ENCODE results near the gene DNAAF5.
A peak's percentile ranks its signal among the peaks of the same experiment; 100 is the strongest.

DNAAF5 gene

DNA sequence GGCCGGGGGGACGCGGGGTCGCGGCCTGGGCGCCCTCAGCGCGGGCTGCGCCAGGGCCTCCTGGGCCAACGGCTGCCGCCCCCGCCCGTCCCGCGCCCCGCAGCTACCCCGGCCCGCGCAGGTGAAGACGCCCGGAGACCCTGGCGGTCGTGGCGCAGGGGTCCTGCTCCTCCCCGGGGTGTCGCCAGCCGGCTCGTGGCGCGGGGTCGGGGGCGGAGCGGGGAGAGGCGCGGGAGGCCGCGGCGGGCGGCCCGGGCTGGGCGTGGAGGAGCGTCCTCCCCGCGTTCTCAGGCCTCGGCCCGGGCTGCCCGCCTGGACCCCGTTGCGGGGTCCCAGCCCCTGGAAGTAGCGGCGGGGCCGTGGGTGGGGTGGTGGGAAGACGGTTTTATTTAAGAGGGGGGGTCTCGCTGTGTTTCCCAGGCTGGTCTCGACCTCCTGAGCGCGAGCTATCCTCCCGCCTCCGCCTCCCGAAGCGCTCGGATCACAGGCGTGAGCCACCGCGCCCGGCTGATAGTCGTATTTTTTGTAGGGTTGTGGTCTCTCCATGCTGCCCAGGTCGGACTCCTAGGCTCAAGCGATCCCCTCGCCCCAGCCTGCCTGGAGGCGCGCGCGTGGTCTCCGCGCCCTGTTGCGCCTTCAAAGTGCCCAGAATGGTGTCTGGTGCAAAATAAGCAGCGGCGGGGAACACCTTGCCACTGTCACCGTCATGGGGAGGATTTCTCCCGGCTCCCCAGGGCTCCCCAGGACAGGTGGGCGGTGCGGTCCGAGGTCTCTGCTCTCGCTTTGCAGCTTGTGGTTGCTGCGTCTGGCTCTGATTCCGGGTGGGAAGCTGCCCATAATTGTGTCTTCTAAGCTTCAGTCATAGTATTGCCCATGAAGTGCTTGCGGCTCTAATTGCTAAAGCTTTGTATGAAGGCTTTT, 90.5 kb downstream of the DNAAF5 start:
- Histone ChIP-seq H3K27me3 (ENCODE audit: control insufficient read depth in 1 of 2, insufficient read depth in 1 of 2, low read length in 2 of 2) (no peaks in the 10 kb centered on the region), H4K8ac (ENCODE audit: low read length) (no peak overlapping the region), H2BK120ac (ENCODE audit: low read depth, low read length) (no peak overlapping the region), H2AFZ (ENCODE audit: low read depth, low read length) (no peak overlapping the region), H3K23ac (ENCODE audit: low read length in 2 of 2) (no peak overlapping the region), H2BK15ac (ENCODE audit: low read depth, poor library complexity, severe bottlenecking) (peak overlapping the region; percentile 48), H3K9me3 (ENCODE audit: control insufficient read depth, low read length) (no peaks in the 10 kb centered on the region), H3K4me1 (ENCODE audit: control insufficient read depth, insufficient read depth, low read depth, low read length) (peaks cover 24% of the 10 kb centered on the region), H3K18ac (ENCODE audit: low read depth in 1 of 2, low read length in 2 of 2) (peak overlapping the region in 1 of 2 experiments; percentile 83), H2BK12ac (ENCODE audit: low read length in 2 of 2) (peak overlapping the region in 1 of 2 experiments; percentile 59), H3K4ac (ENCODE audit: low read depth in 1 of 2, low read length in 2 of 2) (peak overlapping the region; percentile 28 to 60), H2BK5ac (ENCODE audit: low read depth, low read length, poor library complexity, severe bottlenecking) (no peak overlapping the region), H3K79me1 (replicated peaks; ENCODE audit: low read length, poor library complexity, severe bottlenecking) (no peaks in the 10 kb centered on the region), H2AK5ac (ENCODE audit: low read length, severe bottlenecking) (no peak overlapping the region), H3K4me3 (ENCODE audit: insufficient read depth in 1 of 2, low read depth in 1 of 2, low read length in 2 of 2) (peak overlapping the region; percentile 98), H3K4me2 (ENCODE audit: low read length, poor library complexity, severe bottlenecking) (peak overlapping the region; percentile 95), H3K9ac (ENCODE audit: low read length) (peak overlapping the region; percentile 93), H4K91ac (ENCODE audit: low read length) (no peak overlapping the region), H3K14ac (ENCODE audit: low read length in 2 of 2) (peak overlapping the region in 1 of 2 experiments; percentile 92), H3K27ac (ENCODE audit: low read length, poor library complexity, severe bottlenecking) (no peak overlapping the region), H3K36me3 (ENCODE audit: control insufficient read depth in 1 of 2, insufficient read depth in 2 of 2, low read depth in 1 of 2, low read length in 2 of 2) (no peaks in the 10 kb centered on the region)
- under 1% methylated on average over 60 of the region's 88 CpGs for WGBS
- DNase-seq: peak; percentile 54

DNA sequence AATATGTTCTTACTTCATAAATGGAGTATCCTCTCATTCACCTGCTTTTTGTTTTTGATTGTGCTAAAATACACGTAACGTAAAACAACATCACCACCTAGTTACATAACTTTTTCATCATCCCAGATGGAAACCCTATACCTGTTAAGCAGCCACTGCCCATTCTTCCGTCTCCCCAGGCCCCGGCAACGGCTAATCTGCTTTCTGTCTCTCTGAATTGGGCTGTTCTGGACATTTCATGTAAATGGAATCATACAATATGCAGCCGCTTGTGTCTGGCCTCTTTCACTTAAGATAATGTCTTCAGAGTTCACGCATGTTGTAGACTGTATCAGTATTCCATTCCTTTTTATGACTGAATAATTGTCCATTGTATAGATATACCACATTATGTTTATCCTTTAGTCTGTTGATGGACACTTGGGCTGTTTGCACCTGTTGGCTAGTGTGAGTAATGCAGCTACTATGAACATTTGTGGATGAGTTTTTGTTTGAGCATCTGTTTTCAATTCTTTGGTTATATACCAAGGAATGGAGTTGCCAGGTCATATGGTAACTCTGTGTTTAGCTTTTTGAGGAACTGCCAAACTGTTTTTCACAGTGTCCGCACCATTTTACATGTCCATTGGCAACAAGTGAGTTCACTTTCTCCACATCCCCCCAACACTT, 91.7 kb downstream of the DNAAF5 start:
- peak overlapping the region in 1 of 2 experiments; percentile 98 for H3K4me3 ChIP-seq (ENCODE audit: insufficient read depth in 1 of 2, low read depth in 1 of 2, low read length in 2 of 2)
- H2BK12ac ChIP-seq (ENCODE audit: low read length in 2 of 2): no peak overlapping the region
- H3K23ac ChIP-seq (ENCODE audit: low read length in 2 of 2): no peak overlapping the region
- H2BK5ac ChIP-seq (ENCODE audit: low read depth, low read length, poor library complexity, severe bottlenecking): no peak overlapping the region
- H2BK15ac ChIP-seq (ENCODE audit: low read depth, poor library complexity, severe bottlenecking): no peak overlapping the region
- no peak overlapping the region for H3K18ac ChIP-seq (ENCODE audit: low read depth in 1 of 2, low read length in 2 of 2)
- no peak overlapping the region for H2BK120ac ChIP-seq (ENCODE audit: low read depth, low read length)
- peaks cover 20% of the 10 kb centered on the region for H3K4me1 ChIP-seq (ENCODE audit: control insufficient read depth, insufficient read depth, low read depth, low read length)
- H2AK5ac ChIP-seq (ENCODE audit: low read length, severe bottlenecking): no peak overlapping the region
- H3K36me3 ChIP-seq (ENCODE audit: control insufficient read depth in 1 of 2, insufficient read depth in 2 of 2, low read depth in 1 of 2, low read length in 2 of 2): peaks cover 6 to 7% of the 10 kb centered on the region in 2 experiments
- DNase-seq: peak; percentile 58
- H2AFZ ChIP-seq (ENCODE audit: low read depth, low read length): no peak overlapping the region
- no peak overlapping the region for H3K4ac ChIP-seq (ENCODE audit: low read depth in 1 of 2, low read length in 2 of 2)
- 93% methylated on average over 6 of the region's 8 CpGs for WGBS
- H4K91ac ChIP-seq (ENCODE audit: low read length): no peak overlapping the region
- H3K14ac ChIP-seq (ENCODE audit: low read length in 2 of 2): no peak overlapping the region
- peaks cover 2% of the 10 kb centered on the region for H3K79me1 ChIP-seq (replicated peaks; ENCODE audit: low read length, poor library complexity, severe bottlenecking)
- H3K9ac ChIP-seq (ENCODE audit: low read length): peak overlapping the region; percentile 93
- no peak overlapping the region for H4K8ac ChIP-seq (ENCODE audit: low read length)
- no peak overlapping the region for H3K27ac ChIP-seq (ENCODE audit: low read length, poor library complexity, severe bottlenecking)
- H3K4me2 ChIP-seq (ENCODE audit: low read length, poor library complexity, severe bottlenecking): no peak overlapping the region
- no peaks in the 10 kb centered on the region for H3K27me3 ChIP-seq (ENCODE audit: control insufficient read depth in 1 of 2, insufficient read depth in 1 of 2, low read length in 2 of 2)
- H3K9me3 ChIP-seq (ENCODE audit: control insufficient read depth, low read length): no peaks in the 10 kb centered on the region

DNA sequence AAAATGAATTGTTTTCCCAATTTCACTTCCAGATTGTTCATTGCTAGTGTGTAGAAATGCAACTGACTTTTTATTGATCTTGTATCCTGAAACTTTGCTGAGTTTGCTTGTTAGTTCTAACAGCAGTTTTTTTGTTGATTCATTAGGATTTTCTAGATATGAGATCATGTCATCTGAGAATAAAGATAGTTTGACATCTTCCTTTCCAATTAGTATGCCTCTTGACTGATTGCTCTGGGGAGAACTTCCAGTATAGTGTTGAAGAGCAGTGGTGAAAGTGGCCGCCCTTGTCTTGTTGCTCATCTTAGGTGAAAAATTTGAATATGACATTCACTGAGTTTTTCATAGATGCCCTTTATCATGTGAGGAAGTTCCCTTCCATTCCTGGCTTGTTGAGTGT, 93.8 kb downstream of the DNAAF5 start:
- Histone ChIP-seq H2BK12ac (ENCODE audit: low read length in 2 of 2) (no peak overlapping the region), H3K36me3 (ENCODE audit: control insufficient read depth in 1 of 2, insufficient read depth in 2 of 2, low read depth in 1 of 2, low read length in 2 of 2) (peaks cover 10 to 12% of the 10 kb centered on the region in 2 experiments), H3K4me2 (ENCODE audit: low read length, poor library complexity, severe bottlenecking) (no peak overlapping the region), H3K4me3 (ENCODE audit: insufficient read depth in 1 of 2, low read depth in 1 of 2, low read length in 2 of 2) (no peak overlapping the region), H3K79me1 (replicated peaks; ENCODE audit: low read length, poor library complexity, severe bottlenecking) (peaks cover 3% of the 10 kb centered on the region), H3K14ac (ENCODE audit: low read length in 2 of 2) (no peak overlapping the region), H3K9me3 (ENCODE audit: control insufficient read depth, low read length) (no peaks in the 10 kb centered on the region), H4K8ac (ENCODE audit: low read length) (no peak overlapping the region), H4K91ac (ENCODE audit: low read length) (no peak overlapping the region), H3K18ac (ENCODE audit: low read depth in 1 of 2, low read length in 2 of 2) (no peak overlapping the region), H3K9ac (ENCODE audit: low read length) (no peak overlapping the region), H3K23ac (ENCODE audit: low read length in 2 of 2) (no peak overlapping the region), H2BK15ac (ENCODE audit: low read depth, poor library complexity, severe bottlenecking) (no peak overlapping the region), H3K4ac (ENCODE audit: low read depth in 1 of 2, low read length in 2 of 2) (no peak overlapping the region), H2BK120ac (ENCODE audit: low read depth, low read length) (no peak overlapping the region), H2BK5ac (ENCODE audit: low read depth, low read length, poor library complexity, severe bottlenecking) (no peak overlapping the region), H2AFZ (ENCODE audit: low read depth, low read length) (no peak overlapping the region), H3K4me1 (ENCODE audit: control insufficient read depth, insufficient read depth, low read depth, low read length) (peaks cover 20% of the 10 kb centered on the region), H2AK5ac (ENCODE audit: low read length, severe bottlenecking) (no peak overlapping the region), H3K27ac (ENCODE audit: low read length, poor library complexity, severe bottlenecking) (no peak overlapping the region), H3K27me3 (ENCODE audit: control insufficient read depth in 1 of 2, insufficient read depth in 1 of 2, low read length in 2 of 2) (no peaks in the 10 kb centered on the region)
- 93% methylated on average over 1 of the region's 1 CpG for WGBS
- DNase-seq: no peak

DNA sequence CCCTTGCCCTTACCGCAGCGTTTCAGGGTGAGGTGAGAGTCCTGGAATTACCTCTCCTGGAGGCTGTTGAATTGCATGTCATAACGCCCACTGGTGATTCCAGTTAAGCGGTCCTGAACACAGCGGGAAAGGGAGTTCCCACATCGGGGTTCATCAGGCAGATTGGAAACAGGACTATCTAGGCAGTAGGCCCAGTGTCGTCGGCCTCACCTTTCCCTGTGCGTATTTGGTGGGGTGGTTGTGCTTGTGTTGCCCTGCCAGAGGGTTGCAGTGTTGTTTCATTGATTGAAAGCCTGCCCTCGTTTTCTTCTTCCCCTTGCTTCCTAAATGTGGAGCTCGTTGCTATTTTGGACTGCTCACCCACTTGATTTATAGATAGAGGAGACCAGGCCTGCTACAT, 95.2 kb downstream of the DNAAF5 start:
- no peak overlapping the region for H3K23ac ChIP-seq (ENCODE audit: low read length in 2 of 2)
- H3K36me3 ChIP-seq (ENCODE audit: control insufficient read depth in 1 of 2, insufficient read depth in 2 of 2, low read depth in 1 of 2, low read length in 2 of 2): peaks cover 10 to 19% of the 10 kb centered on the region in 2 experiments
- DNase-seq: no peak
- H2BK12ac ChIP-seq (ENCODE audit: low read length in 2 of 2): peak overlapping the region in 1 of 2 experiments; percentile 2
- H3K9me3 ChIP-seq (ENCODE audit: control insufficient read depth, low read length): no peaks in the 10 kb centered on the region
- H3K18ac ChIP-seq (ENCODE audit: low read depth in 1 of 2, low read length in 2 of 2): no peak overlapping the region
- peaks cover 16% of the 10 kb centered on the region for H3K4me1 ChIP-seq (ENCODE audit: control insufficient read depth, insufficient read depth, low read depth, low read length)
- H3K9ac ChIP-seq (ENCODE audit: low read length): peak overlapping the region; percentile 66
- no peak overlapping the region for H3K4me2 ChIP-seq (ENCODE audit: low read length, poor library complexity, severe bottlenecking)
- H3K79me1 ChIP-seq (replicated peaks; ENCODE audit: low read length, poor library complexity, severe bottlenecking): peaks cover 6% of the 10 kb centered on the region
- H3K14ac ChIP-seq (ENCODE audit: low read length in 2 of 2): no peak overlapping the region
- no peaks in the 10 kb centered on the region for H3K27me3 ChIP-seq (ENCODE audit: control insufficient read depth in 1 of 2, insufficient read depth in 1 of 2, low read length in 2 of 2)
- H3K4me3 ChIP-seq (ENCODE audit: insufficient read depth in 1 of 2, low read depth in 1 of 2, low read length in 2 of 2): peak overlapping the region in 1 of 2 experiments; percentile 38
- no peak overlapping the region for H3K4ac ChIP-seq (ENCODE audit: low read depth in 1 of 2, low read length in 2 of 2)
- no peak overlapping the region for H4K8ac ChIP-seq (ENCODE audit: low read length)
- H2BK120ac ChIP-seq (ENCODE audit: low read depth, low read length): no peak overlapping the region
- no peak overlapping the region for H2AK5ac ChIP-seq (ENCODE audit: low read length, severe bottlenecking)
- WGBS: 93% methylated on average over 9 of the region's 11 CpGs
- H4K91ac ChIP-seq (ENCODE audit: low read length): no peak overlapping the region
- H2BK5ac ChIP-seq (ENCODE audit: low read depth, low read length, poor library complexity, severe bottlenecking): no peak overlapping the region
- H2AFZ ChIP-seq (ENCODE audit: low read depth, low read length): no peak overlapping the region
- no peak overlapping the region for H2BK15ac ChIP-seq (ENCODE audit: low read depth, poor library complexity, severe bottlenecking)
- H3K27ac ChIP-seq (ENCODE audit: low read length, poor library complexity, severe bottlenecking): no peak overlapping the region

Data from mesenchymal stem cell (in vitro differentiated cells and primary cell).